ENCODE results near the gene PIGR.

The PIGR gene

GRCh38 chr1:206892351-206892984, 53.8 kb downstream of the PIGR start:
- no peak for DNase-seq (ENCODE audit: low read depth in 3 of 3, low spot score in 1 of 3)

GRCh38 chr1:206891412-206891811, 54.9 kb downstream of the PIGR start:
- no peak for DNase-seq (ENCODE audit: low read depth in 3 of 3, low spot score in 1 of 3)

- DNase-seq (ENCODE audit: low read depth in 3 of 3, low spot score in 1 of 3) = no peak
Measured at GRCh38 chr1:206890125-206891060, 55.9 kb downstream of the PIGR start.

GRCh38 chr1:206887701-206888100, 58.6 kb downstream of the PIGR start:
- DNase-seq (ENCODE audit: low read depth in 3 of 3, low spot score in 1 of 3) = no peak

GRCh38 chr1:206886831-206887230, 59.4 kb downstream of the PIGR start:
- no peak for DNase-seq (ENCODE audit: low read depth in 3 of 3, low spot score in 1 of 3)

- DNase-seq (ENCODE audit: low read depth in 3 of 3, low spot score in 1 of 3) = no peak
Measured at GRCh38 chr1:206885341-206886060, 60.8 kb downstream of the PIGR start.

- no peak for DNase-seq (ENCODE audit: low read depth in 3 of 3, low spot score in 1 of 3)
Measured at GRCh38 chr1:206883876-206884275, 62.4 kb downstream of the PIGR start.

GRCh38 chr1:206883160-206883559, 63.1 kb downstream of the PIGR start:
- DNase-seq (ENCODE audit: low read depth in 3 of 3, low spot score in 1 of 3) = no peak

- no peak for DNase-seq (ENCODE audit: low read depth in 3 of 3, low spot score in 1 of 3)
Measured at GRCh38 chr1:206882555-206882954, 63.7 kb downstream of the PIGR start.

GRCh38 chr1:206880314-206880713, 66.0 kb downstream of the PIGR start:
- DNase-seq (ENCODE audit: low read depth in 3 of 3, low spot score in 1 of 3) = no peak
